Caco-2 (cell line): ENCODE data around the gene ADM2. TPM values are rescaled to one million over a fixed set of nuclear protein-coding genes. Genes with fewer than 3 reads are reported as not detected.

Experiments used
- BruUV-seq: library from RNA; stranded (reverse); fragments of 400-500 nt; replicated peaks from 2 replicates; lab custom pipeline; 2021; lab: Mats Ljungman, UMichigan
- CTCF ChIA-PET: fragments of 300-600 bp; sonication (Branson Sonifier 250); formaldehyde crosslinking; loops from one replicate; lab custom pipeline; 2022; ENCODE audit warnings: antibody characterized with exemption; lab: Charles Lee
- POLR2A ChIA-PET: fragments of 300-600 bp; sonication (Branson Sonifier 250); formaldehyde crosslinking; loops from one replicate; lab custom pipeline; 2022; ENCODE audit warnings: antibody characterized with exemption; lab: Charles Lee
- DNase-seq, 2 experiments: peaks; one replicate each; pipeline versions ENCODE4 v3.0.0 to v3.0.0-alpha.2; 2020 to 2022
- H3K27me3 ChIP-seq: replicated peaks from 2 replicates; pipeline ENCODE4 v1.6.0; 2011; ENCODE audit warnings: low read length; ENCODE audit not compliant: control insufficient read depth, insufficient read depth
- H3K36me3 ChIP-seq: 2 replicates; pipeline ENCODE4 v1.5.1; 2011; ENCODE audit warnings: low read length; ENCODE audit not compliant: control insufficient read depth, insufficient read depth
- H3K4me1 ChIP-seq: fragments of 250-450 bp; sonication (Bioruptor Pico); 2 replicates; pipeline ENCODE4 v1.5.1; 2020; ENCODE audit warnings: mild to moderate bottlenecking
- H3K4me3 ChIP-seq: 2 replicates; pipeline ENCODE4 v1.5.1; 2011; ENCODE audit warnings: low read depth, mild to moderate bottlenecking, control low read depth, low read length
- H3K9me3 ChIP-seq: fragments of 250-450 bp; sonication (Bioruptor Pico); 2 replicates; pipeline ENCODE4 v1.5.1; 2020; ENCODE audit warnings: mild to moderate bottlenecking, moderate library complexity
- H3K27ac Mint-ChIP-seq: one replicate; pipeline ENCODE4 v1.8.0; 2022; ENCODE audit warnings: mixed read lengths; ENCODE audit not compliant: unreplicated experiment
- H3K27me3 Mint-ChIP-seq: one replicate; pipeline ENCODE4 v1.8.0; 2022; ENCODE audit warnings: mixed read lengths; ENCODE audit not compliant: insufficient read depth, unreplicated experiment
- H3K36me3 Mint-ChIP-seq: one replicate; pipeline ENCODE4 v1.8.0; 2022; ENCODE audit warnings: mild to moderate bottlenecking, mixed read lengths; ENCODE audit not compliant: insufficient read depth, unreplicated experiment
- H3K4me1 Mint-ChIP-seq: one replicate; pipeline ENCODE4 v1.8.0; 2022; ENCODE audit warnings: low read depth, mixed read lengths; ENCODE audit not compliant: unreplicated experiment
- H3K4me3 Mint-ChIP-seq: one replicate; pipeline ENCODE4 v1.8.0; 2022; ENCODE audit warnings: mild to moderate bottlenecking, moderate library complexity, mixed read lengths; ENCODE audit not compliant: unreplicated experiment
- H3K9me3 Mint-ChIP-seq: one replicate; pipeline ENCODE4 v1.8.0; 2022; ENCODE audit warnings: mixed read lengths; ENCODE audit not compliant: unreplicated experiment
- CTCF ChIP-seq, 2 experiments: fragments of 200-600 bp in 1 of 2; IDR thresholded peaks; 1 replicate in 1 of 2; 2 replicates in 1 of 2; pipeline versions ENCODE4 v1.5.1 to v1.8.0; 2011 to 2022; ENCODE audit warnings: antibody characterized with exemption in 1 of 2, control low read depth in 1 of 2, inconsistent platforms in 1 of 2, low read depth in 1 of 2, low read length in 1 of 2, mild to moderate bottlenecking in 1 of 2, moderate library complexity in 1 of 2; ENCODE audit not compliant: insufficient read depth in 1 of 2, severe bottlenecking in 1 of 2, unreplicated experiment in 1 of 2
- intact Hi-C: fragments of 100-400 bp; cut with micrococcal nuclease; formaldehyde crosslinking; loops from one replicate; pipeline ENCODE4 v1.10.0; 2022; ENCODE audit not compliant: unreplicated experiment
- total RNA-seq: library from RNA; stranded (reverse); gene quantifications from 2 replicates; pipeline ENCODE4 v1.2.3, GENCODE V29; 2022

Gene ADM2
- total RNA-seq, 1 experiment from 2014 or later = 30.5 TPM

- POLR2A ChIA-PET = no interaction called here
Measured at GRCh38 chr22:50459016-50459415, 22.3 kb upstream of the ADM2 start.

DNA sequence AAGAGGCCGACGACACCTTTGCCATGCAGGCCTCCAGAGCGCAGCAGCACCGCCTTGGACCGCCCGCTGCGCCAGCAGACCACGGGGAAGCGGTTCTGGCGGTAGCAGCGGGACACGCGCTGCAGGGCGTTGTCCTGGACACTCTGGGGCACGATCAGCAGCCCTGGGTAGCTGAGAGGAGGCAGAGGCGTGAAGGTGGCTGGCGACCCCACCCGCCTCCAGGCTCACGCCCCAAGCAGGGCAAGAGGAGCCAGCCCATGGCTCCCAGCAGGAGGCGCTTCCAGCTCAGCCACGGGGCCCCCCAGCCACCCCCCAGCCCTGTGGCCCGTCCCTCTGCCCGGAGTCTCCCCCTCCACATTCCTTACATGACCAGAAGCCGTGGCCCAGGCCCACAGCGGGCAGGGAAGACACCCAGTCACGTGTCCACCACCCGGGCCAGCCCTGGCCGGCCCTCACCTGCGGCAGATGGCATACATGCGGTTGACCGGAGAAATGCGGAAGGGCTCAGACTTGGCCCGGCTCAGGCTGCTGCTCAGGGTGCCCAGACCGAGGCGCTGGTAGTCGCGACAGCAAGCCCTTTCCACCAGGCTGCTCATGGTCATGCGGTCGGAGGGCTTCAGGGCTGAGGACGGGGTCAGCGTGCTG lies 21.7 kb upstream of the ADM2 start:
- BruUV-seq = no TSS peak
- H3K36me3 ChIP-seq = peaks cover 3% of the 10 kb centered on the region
- intact Hi-C loops = no loop called here
- Mint-ChIP-seq H3K4me1 (peaks cover 5% of the 10 kb centered on the region), H3K9me3 (no peaks in the 10 kb centered on the region), H3K4me3 (no peak overlapping the region), H3K27ac (no peak overlapping the region), H3K36me3 (peaks cover 44% of the 10 kb centered on the region), H3K27me3 (no peaks in the 10 kb centered on the region)
- H3K4me1 ChIP-seq = peaks cover 6% of the 10 kb centered on the region; the same call in 1 of the 2 replicates
- H3K9me3 ChIP-seq = no peaks in the 10 kb centered on the region
- H3K27me3 ChIP-seq = no peaks in the 10 kb centered on the region
- no peak for DNase-seq
- ChIA-PET POLR2A (no interaction called here), CTCF (no interaction called here)
- TF ChIP-seq CTCF (IDR thresholded peaks at IDR 0.05; ENCODE audit: insufficient read depth in 1 of 2, low read depth in 1 of 2, low read length in 1 of 2, severe bottlenecking in 1 of 2, unreplicated experiment in 1 of 2) = no peak
- H3K4me3 ChIP-seq = no peak overlapping the region

More at GRCh38 chr22:50459016-50459415, 22.3 kb upstream of the ADM2 start:
- intact Hi-C loops = no loop called here
- CTCF ChIA-PET = no interaction called here
- TF ChIP-seq CTCF (IDR thresholded peaks at IDR 0.05; ENCODE audit: insufficient read depth in 1 of 2, low read depth in 1 of 2, low read length in 1 of 2, severe bottlenecking in 1 of 2, unreplicated experiment in 1 of 2) = no peak
- Histone ChIP-seq H3K4me3 (no peak overlapping the region), H3K4me1 (peaks cover 6% of the 10 kb centered on the region; the same call in 1 of the 2 replicates), H3K27me3 (no peaks in the 10 kb centered on the region), H3K36me3 (peaks cover 3% of the 10 kb centered on the region), H3K9me3 (no peaks in the 10 kb centered on the region)
- no peak overlapping the region for H3K27ac Mint-ChIP-seq
- no TSS peak for BruUV-seq
- H3K4me3 Mint-ChIP-seq = no peak overlapping the region
- DNase-seq = no peak
- H3K36me3 Mint-ChIP-seq = peaks cover 50% of the 10 kb centered on the region
- no peaks in the 10 kb centered on the region for H3K27me3 Mint-ChIP-seq
- H3K4me1 Mint-ChIP-seq = peaks cover 5% of the 10 kb centered on the region
- no peaks in the 10 kb centered on the region for H3K9me3 Mint-ChIP-seq

DNA sequence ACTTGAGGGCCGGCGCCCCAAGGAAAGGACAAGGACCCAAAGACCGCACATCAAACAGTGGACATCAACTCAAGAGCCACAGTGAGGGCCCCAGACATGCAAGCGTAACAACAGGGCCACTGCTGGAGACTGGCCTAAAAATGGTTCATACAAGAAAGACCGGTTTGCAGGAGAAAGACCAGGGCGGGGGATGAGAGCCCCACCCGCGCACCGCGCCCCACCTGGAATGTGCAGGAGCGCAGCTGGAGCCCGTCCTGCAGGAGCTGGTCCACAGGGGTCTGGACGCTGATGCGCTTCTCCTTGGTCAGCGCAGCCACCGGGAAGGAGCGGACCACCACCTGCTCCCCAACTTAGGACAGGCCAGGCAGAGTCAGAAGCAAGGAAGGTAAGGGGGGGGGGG lies 20.4 kb upstream of the ADM2 start:
- CTCF ChIA-PET = no interaction called here
- H3K27me3 ChIP-seq = no peaks in the 10 kb centered on the region
- TF ChIP-seq CTCF (IDR thresholded peaks at IDR 0.05; ENCODE audit: insufficient read depth in 1 of 2, low read depth in 1 of 2, low read length in 1 of 2, severe bottlenecking in 1 of 2, unreplicated experiment in 1 of 2) = no peak
- peaks cover 6% of the 10 kb centered on the region; the same call in 1 of the 2 replicates for H3K4me1 ChIP-seq
- DNase-seq = peak in 1 of 2 experiments; percentile 52
- H3K4me1 Mint-ChIP-seq = peaks cover 5% of the 10 kb centered on the region
- H3K27ac Mint-ChIP-seq = peak overlapping the region; percentile 45
- H3K27me3 Mint-ChIP-seq = no peaks in the 10 kb centered on the region
- peaks cover 5% of the 10 kb centered on the region for H3K36me3 ChIP-seq
- POLR2A ChIA-PET = no interaction called here
- H3K4me3 Mint-ChIP-seq = peak overlapping the region; percentile 35
- intact Hi-C loops = no loop called here
- no TSS peak for BruUV-seq
- peaks cover 33% of the 10 kb centered on the region for H3K36me3 Mint-ChIP-seq
- no peaks in the 10 kb centered on the region for H3K9me3 Mint-ChIP-seq
- no peak overlapping the region for H3K4me3 ChIP-seq
- H3K9me3 ChIP-seq = no peaks in the 10 kb centered on the region
